Measurements from ENCODE around the gene SPIC.

- TF ChIP-seq POLR2AphosphoS5 (IDR thresholded peaks at IDR 0.05; ENCODE audit: low read depth, low read length) (no peak), REST (IDR thresholded peaks at IDR 0.05; ENCODE audit: insufficient read depth in 1 of 2, low read depth in 2 of 2, low read length in 2 of 2) (no peak)
Observed at GRCh38 chr12:101470939-101471338, 4.2 kb upstream of the SPIC start.
